ENCODE results near the gene MYBBP1A.

GRCh38 chr17:4569591-4569990, 14.4 kb upstream of the MYBBP1A start:
- no peak for TF ChIP-seq CTCF (IDR thresholded peaks at IDR 0.05)
- no peak for TF ChIP-seq EZH2 (IDR thresholded peaks at IDR 0.05; ENCODE audit: borderline replicate concordance, insufficient read depth, low read depth, low read length, poor library complexity, severe bottlenecking)

All from B cell (primary cell).